Right kidney (tissue), 1 donor: ENCODE data around the gene ANAPC7.
"Not testable (repeated sequence)": the region's sequence is repeated elsewhere in the genome, so short reads cannot be mapped to it uniquely, and the experiment has no call there.

ENCODE experiments used
- DNase-seq: peaks from one replicate; pipeline ENCODE4 v3.0.0-alpha.2; 2016

ANAPC7 gene

DNA sequence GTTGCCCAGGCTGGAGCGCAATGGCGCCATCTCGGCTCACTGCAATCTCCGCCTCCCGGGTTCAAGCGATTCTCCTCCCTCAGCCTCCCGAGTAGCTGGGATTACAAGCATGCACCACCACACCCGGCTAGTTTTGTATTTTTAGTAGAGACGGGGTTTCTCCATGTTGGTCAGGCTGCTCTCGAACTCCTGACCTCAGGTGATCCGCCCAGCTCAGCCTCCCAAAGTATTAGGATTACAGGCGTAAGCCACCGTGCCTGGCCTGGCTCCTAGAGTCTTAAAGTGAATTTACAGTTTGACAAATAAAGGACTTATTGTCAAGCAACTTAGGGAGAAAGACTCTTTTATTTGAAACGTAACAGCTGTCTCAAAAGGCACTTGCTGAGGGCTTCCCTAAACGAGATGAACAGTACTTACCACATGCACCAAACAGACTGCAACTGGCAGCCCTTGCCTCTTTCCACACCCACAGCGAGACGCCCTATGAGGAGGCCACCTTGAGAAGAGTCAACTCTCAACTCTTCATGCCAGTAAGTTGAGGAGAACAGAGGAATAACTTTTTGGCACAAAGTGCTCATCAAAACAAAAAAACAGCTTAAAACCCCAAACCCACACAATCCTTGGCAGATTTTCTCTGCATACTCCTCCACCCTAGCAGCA, 25.2 kb downstream of the ANAPC7 start:
- DNase-seq: not testable (repeated sequence)

DNA sequence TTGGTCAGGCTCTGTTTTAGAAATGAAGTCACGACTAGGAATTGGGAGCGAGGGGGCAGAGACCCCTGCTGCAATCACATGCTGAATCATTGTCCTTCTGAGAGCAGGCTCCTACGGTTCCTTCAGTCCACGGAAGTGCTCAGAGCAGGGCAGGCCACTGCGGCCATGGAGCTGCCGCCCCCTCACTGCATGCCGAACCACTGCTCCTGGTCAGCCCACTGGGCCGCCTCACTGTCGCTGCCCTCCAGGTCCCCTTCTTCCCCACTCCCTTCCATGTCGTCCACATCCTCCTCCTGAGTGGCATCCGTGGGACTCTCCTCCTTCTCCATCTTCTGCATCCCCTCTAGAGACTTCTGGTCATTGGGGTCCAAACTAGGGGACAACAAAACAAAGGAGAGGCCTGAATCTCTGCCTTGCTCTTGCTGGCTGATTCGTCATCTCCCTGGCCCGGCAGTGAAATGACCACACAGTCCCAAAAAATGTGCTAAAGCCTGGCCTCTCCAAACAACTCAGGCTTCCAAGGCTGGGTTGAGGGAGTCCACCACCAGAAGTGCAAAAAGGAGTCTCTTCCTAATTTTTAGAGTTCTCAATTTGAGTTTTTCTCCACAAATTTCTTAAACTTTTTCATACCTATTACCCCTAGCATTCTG, 29.4 kb downstream of the ANAPC7 start:
- no peak for DNase-seq

DNA sequence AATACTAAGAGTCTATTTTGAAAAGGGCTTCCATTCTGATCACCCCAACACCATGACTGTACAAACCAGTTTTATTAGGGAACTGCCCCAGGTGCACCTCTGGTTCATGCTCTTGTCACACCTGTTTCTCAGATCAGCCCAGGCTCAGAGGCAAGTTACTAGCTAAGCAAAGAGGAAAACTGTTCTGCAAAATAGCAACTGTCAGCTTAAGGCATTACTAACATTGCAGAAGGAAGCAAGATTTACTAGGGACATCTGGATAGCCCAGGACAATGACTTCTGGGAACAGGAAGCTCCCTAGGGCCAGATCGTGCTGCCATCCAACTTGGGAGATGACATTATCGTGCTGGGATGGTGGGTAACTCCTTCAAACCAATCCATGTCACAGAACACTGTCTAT, 30.1 kb downstream of the ANAPC7 start:
- no peak for DNase-seq

- DNase-seq: no peak
These were observed 30.5 kb downstream of the ANAPC7 start for GRCh38 chr12:110373025-110373424.

DNA sequence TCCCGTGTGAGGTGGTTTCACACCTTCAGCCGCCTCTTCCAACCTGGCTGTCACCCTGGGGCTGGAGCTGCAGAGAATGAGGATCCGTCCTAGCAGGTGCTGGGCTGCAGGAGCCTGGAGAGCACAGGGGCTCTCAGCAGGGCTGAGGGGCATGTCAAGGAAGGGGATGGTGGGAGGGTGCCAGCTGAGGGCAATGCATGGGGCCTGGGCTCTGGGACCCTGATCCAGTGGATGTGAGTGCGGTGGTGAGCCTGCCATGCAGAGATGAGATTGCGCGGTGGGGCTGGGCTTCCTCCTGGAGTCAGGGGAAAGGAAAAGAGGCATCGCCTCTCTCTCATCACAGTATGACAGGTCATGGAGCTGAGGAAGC, 31.5 kb downstream of the ANAPC7 start:
- no peak for DNase-seq

- DNase-seq: no peak
These were observed 32.0 kb downstream of the ANAPC7 start for GRCh38 chr12:110371408-110372055.

DNA sequence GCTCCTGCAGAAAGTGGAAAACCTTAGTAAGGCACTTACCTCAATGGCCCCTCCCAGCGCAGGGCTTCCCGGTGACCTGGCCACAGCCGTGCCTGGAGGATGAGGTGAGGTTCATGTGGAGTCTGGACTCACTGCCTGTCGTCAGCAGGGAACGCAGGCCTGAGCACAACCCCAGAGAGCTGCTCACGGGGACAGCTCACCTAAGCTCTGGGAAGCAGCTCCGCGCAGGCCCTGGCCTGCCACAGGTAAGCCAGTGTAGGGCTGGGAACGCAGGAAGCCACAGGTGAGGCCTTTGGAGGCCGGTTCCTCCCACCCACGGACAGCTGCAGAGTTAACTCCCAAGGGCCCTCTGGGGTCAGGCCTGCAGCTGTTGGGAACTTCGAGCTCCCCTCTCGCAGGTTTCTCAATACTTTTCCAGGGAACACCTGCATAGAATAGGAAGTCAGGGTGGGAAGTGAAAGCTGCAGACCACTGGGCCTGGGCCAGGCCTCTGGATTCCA, 32.7 kb downstream of the ANAPC7 start:
- no peak for DNase-seq

- DNase-seq: no peak
These were observed 33.5 kb downstream of the ANAPC7 start for GRCh38 chr12:110369992-110370391.

- peak; percentile 45 for DNase-seq
These were observed 36.2 kb downstream of the ANAPC7 start for GRCh38 chr12:110367181-110367864.

DNA sequence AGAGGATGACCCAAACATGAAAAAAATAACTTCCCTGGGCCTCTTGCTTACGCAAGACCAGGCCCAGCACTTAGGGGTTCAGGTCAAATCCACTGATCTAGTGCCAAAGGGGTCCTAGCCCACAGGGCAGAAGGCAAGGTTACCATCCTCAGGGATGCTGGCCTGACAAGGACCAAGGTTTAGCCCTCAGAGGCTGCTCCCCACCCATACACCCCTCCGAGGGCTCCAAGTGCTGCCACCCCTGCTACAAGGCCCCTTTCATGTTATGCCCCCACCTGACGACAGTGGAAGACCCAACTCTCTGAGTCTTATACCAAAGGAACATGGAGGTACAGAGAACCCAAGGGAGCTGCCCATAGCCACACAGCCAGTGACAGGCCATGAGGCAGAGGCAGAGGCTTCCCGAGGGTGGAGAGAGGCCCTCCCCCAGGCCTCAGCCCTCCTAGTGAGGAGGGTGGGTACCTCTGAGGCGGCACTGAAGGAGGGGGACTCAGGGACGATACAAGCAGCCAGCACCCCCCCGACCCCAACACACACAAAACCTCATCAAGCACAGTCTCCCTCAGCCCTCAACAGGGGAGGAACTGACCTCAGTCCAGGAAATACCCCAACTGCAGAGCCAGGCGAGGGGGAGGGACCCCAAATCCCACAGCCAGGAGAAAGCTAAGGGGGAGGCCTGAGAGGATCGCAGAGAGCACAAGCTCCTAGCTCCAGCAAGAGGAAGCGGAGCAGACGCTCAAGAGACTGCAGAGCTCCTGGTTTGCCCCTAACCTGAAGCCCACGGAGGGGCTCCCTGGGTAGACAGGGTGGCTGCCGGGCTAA, 37.0 kb downstream of the ANAPC7 start:
- no peak for DNase-seq

DNA sequence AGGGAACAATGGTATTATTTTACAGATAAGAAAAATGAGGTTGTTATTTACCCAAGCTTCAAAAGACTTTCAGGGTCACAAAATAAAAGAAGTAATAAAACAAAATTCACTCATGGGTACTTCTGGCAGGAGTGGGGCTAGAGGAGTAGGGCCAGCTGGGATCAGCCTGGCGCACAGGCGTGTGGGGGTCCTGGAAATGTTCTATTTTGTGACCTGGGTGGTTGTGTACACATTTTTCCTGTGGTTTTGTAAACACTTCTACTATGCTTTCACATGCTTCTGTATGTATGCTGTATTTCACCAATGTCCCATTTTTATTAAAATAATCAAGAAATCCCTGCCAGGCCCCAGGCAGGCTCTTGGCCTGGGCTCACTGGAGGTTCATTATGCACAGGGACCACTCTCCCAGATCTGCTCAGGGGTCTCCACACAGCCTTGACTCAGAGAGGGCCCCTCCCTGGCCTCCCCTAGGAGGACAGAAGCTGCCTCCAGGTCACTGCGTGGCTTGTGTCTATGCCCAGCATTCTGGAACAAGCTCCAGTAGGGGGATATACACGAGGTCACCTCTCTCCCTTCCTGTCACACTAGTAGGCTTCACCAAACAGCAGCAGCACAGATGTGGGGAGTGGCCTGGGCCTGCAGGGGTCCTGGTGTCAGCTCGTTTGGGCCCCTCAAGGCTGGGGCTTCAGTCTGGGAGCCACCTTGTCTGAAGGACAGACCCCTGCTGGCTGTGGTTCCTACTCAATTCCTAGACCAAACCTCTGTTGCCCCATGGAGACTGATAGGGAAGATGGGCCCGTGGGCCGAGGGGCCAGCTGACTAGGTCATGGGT, 37.8 kb downstream of the ANAPC7 start:
- no peak for DNase-seq

DNA sequence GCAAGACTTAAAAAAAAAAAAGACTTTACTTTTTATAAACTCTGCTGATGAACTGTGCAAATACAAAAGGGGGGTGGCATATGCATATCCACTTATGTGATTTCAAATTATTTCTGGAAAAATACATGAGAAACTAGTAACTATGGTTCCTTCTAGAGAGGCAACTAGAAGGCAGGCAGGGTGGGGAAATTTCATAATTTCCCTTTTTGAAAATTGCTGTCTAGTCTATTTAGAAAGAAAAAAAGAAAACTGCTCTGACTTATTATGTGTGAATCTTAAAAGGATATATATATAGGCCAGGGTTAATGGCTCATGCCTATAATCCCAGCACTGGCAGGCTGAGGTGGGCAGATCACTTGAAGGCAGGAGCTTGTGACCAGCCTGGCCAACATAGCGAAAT, 42.3 kb downstream of the ANAPC7 start:
- DNase-seq: no peak

DNA sequence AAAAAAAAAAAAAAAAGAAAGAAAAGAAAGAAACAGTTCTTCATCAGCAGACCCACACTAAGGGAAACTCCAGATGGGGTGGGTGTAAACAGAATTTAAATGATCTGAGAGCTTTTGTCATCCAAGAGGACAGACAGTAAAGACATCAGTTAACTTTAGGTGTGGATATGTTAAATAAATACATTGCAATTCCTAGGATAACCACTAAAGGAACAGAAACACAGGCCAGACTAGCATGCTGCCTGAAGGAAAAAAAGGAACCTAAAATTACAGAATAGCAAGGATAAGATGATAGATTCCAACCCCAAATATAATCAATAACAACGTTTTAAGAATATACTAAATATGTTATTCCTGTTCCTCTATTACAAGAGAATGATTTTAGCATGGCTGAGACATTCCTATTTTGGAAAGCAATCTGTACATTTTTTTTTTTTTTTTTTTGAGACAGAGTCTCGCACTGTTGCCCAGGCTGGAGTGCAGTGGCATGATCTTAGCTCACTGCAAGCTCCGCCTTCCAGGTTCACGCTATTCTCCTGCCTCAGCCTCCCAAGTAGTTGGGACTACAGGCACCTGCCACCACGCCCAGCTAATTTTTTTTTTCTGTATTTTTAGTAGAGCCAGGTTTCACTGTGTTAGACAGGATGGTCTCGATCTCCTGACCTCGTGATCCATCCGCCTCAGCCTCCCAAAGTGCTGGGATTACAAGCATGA, 45.0 kb downstream of the ANAPC7 start:
- DNase-seq: not testable (repeated sequence)

DNA sequence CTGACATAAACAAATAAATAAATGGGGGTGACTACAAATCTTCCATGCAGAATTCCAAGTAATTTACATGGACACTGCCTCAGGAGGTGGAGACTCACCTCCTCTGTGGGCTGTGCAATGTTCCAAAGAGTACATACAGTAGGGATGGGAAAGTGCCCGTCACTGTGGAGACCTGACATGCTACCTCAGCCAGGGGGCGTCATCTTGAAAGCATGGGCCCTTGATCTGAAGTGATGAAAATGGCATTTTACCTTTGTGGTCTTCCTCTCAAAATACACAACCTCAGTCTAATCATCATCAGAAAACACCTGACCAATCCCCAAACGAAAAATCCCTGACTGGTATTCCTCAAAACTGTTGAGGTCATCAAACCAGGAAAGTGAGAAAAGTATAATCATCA, 48.4 kb downstream of the ANAPC7 start:
- no peak for DNase-seq

GRCh38 chr12:110354172-110354780, 49.2 kb downstream of the ANAPC7 start:
- no peak for DNase-seq

- no peak for DNase-seq
These were observed 50.1 kb downstream of the ANAPC7 start for GRCh38 chr12:110353211-110353965.

DNA sequence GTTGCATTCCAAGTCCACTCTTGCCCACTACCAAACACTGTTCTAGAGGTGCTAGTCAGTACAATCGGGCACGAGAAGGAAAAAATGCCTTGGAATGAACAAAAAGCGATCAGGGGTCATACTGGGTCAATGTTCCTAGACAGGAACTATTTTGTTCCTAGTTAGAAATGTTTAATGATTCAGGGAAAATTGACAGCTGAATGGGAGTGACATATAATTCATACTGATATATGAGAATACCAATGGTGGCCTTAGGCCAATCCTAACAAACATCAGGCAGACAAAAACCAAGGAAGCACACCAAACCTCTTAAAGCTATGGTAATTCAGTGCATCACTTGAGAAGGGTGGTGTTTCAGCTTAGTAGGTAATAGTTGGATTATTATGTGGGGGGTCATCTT, 51.1 kb downstream of the ANAPC7 start:
- DNase-seq: no peak

- no peak for DNase-seq
These were observed 52.4 kb downstream of the ANAPC7 start for GRCh38 chr12:110351119-110351518.

DNA sequence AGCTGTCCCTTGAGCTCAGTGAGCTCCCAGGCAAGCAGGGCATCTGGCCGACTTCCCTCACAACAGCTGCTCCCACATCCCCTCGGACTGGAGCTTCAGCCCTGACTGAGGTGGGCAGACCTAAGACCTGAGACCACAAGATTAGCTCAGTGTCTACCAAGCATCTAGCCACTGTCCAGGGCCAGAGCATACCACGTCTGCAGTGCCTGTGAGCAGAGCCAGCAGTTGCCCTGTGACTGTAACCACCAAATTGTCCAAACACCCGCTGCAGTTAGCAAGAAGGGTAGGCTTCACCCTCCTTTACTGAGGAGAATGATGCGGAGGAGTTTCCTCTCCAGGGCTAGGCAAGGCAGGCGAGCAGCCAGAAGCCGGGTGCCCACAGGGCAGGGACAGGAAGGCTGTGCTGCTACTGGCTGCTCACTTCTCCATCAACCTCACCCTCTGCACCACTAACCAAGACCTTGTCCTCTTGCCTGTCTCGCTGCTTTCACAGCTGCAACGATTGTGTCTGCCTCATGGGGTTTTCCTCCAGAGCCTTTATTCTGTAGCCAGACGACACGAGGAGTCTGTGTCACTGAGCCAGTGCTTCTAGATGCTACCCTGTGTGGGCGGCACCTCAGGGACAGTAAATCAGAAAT, 53.9 kb downstream of the ANAPC7 start:
- DNase-seq: no peak
